NAMALWA (cell line): ENCODE data around the gene KCNH1.

Source experiments
- DNase-seq: peaks from one replicate; pipeline ENCODE4 v3.0.0-alpha.2; 2015; ENCODE audit warnings: low spot score

The KCNH1 gene

DNA sequence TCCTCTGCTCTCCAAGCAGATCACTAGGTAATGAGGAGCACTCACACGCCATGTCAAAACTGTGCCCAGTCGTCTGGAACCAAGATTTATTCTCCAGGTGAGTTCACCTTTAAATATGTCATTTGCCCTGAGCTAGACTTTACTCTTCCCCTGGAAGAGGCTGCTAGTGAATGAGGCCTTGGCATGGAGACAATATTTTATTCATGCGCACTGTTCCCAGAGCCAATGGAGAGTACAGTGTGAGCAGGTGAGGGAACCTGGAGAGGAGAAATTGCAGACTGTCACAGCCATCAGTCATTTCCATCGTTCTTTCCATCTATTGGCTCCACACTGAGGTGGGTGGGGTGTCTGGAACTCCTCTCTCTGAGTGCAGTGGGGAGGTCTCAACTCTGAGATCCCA is 333.6 kb downstream of the KCNH1 start:
- DNase-seq: no peak

DNA sequence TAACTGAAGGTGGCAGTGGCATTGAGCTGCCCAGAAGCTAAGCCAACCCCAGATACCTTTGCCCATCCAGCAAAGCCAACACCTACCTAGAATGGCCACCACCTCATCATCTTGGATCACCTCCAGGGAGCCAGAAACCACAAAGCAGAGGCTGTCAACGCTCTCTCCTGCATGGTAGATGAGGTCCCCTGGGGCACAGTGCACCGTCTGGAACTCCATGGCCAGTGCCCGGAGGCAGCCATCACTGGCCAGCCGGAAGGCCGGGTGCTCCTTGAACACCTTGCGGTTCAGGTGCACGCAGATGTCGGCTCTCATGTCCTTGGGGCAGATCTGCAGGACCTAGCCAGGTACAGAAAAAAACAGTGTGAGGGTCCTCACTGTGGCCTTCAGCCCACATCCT is 336.5 kb downstream of the KCNH1 start:
- DNase-seq: no peak

DNA sequence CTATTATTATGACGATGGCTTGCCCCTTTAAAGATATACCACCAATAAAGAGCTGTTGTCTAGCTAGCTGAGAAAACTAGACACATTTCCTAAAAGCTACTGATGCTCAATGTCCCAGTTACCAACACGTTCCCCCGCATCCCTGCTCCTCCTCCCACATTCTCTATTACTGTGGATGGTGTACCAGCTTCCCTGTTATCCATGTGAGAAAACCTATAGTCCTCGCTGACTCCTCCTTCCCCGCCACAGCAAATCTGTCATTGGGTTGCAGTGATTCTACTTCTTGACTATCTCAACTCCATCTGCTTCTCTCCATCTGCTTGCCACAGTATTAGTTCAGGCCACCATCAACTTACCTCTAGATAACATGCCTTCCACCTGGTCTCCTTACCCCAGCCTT is 337.5 kb downstream of the KCNH1 start:
- no peak for DNase-seq

DNA sequence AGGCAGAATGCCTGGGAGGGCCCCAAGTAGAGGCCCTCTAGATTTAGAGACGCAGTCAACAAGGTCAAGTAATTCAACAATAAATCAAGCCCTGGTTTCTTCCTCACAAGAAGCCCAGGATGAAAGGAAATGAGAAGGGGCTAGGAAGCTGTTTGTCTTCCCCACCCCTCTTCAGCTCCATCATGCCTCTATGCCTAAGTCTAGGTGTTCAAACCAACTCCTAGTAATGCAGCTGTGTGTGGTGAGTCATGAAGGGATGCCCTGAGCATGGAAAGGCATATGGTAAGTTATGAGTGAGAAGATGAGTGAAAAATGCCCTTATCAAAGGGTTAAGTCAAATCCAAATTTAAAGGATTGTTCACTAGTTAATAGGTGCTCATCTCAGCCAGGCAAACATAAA is 339.5 kb downstream of the KCNH1 start:
- DNase-seq: no peak

DNA sequence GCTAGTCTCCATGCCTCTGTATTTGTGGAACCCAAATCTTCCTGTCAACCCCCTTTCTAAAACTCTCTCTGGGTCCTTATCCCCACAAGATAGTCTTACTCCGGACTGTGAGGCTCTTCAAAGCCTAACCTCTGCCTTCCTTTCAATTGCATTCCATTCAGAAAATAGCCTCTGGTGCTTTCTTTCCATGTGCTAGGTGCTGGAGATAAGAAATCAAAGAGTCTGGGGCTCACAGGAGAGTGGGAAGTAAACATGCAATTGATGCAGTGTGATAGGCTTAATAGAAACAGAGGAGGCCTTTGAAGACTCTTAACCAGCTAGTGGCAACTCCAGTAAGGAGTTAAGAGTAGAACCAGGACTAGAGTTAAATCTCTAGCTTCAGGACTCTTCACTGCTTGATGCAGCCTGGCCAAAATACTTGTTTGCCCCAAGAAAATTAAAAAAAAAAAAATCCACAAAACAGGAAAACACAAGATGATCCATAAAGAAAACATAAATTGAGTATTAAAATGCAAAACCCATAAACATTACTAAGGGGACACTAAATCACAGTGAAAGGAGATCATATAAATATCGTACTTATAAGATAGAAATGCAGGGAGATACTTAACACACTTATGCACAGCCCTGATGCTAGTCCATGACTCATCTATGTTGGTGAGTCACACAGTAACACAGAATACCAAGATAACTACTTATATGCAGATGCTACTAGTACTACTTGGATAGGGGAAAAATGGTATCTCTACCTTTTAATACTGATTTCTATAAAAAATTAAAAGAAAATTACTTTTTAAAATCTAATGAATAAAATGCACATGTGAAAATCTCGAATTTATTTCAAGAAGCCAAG is 341.5 kb downstream of the KCNH1 start:
- no peak for DNase-seq

DNA sequence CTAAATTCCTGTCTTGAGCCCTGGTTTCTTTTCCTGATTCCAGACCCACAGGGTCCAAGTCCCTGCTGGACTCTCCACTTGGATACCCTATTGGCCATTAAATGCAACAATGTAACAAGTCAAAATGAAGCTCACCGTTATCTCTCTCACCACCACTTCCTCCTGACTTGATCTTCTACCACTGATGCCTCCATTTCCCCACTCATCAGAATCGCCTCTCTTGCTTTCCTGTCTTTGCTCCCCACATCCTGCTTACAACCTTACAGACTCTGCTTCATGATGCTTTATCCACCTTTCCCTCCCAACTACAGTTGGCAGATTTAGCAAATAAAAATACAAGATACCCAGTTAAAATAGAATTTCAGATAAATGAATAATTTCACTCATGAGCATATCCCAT is 343.8 kb downstream of the KCNH1 start:
- no peak for DNase-seq

DNA sequence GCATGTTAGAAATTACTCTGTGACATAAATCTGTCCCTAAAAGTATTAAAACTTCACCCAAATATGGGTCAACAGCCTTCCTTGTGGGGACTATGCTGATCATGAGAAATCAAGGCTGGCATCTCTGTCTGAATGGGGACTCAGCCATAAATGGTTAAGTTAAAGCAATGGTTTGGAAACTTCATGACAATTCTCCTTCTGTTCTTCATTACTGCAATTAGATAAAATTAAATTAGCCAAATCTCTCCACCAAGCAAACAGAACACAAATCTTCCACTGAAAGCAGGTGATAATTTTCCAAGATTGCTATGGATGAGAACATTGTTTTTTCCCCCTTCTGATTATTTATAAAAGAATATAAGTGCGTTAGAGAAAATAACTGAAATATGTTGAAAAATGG is 346.1 kb downstream of the KCNH1 start:
- no peak for DNase-seq

DNA sequence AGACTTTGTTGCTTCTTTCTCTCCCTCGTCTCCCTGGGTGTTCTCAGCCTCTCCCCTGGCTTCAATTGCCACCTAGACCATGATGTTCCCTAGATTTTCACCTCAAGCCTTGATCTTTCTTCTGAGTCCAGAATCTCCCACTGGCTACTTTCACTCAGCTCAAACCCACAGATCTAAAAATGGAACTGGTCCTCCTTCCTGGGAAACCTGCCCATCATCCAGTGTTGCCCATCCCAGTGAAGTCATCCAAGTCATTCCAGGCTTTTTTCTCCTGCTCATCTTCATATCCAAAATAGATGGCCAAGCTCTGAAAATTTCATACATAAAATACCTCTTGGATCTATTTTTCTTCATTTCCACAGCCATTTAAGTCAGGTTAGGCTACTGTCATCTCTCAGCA is 347.4 kb downstream of the KCNH1 start:
- DNase-seq: no peak

DNA sequence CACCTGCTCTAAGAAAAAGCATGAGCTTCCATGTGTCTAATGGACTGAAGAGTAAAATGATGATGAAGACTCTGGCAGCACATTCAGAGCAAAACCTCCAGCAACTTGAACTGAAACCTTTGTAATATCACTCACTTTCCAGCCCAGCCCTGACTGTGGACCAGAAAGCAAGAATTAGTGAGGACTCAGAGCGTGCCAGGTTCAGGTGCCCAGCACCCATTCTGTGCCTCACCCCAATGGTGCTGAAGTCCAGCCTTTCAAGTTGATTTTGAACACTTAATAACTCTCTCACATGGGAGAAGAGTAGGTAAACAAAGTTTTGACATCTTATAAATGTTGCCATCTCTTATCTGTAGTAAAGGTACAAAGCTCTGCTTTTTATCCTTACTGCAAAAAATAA is 350.0 kb downstream of the KCNH1 start:
- DNase-seq: no peak

DNA sequence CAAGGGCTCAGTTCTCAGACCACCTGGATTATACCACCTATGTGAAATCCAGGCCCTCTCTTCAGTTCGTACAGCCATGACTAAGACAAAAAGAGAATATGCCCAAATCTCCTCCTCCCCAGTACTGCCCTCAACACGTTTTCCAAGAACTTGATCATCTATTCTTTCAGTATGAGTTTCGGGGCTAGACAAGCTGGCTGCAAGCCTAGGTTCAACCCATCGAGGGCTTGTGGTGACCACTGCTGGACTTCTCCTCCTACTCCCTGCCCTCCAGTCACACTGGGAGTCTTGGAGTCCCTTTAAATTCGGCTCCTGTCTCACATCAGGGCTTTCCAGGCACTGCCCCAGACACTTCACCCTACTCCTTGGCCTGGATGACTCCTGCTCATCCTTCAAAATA is 352.3 kb downstream of the KCNH1 start:
- no peak for DNase-seq

DNA sequence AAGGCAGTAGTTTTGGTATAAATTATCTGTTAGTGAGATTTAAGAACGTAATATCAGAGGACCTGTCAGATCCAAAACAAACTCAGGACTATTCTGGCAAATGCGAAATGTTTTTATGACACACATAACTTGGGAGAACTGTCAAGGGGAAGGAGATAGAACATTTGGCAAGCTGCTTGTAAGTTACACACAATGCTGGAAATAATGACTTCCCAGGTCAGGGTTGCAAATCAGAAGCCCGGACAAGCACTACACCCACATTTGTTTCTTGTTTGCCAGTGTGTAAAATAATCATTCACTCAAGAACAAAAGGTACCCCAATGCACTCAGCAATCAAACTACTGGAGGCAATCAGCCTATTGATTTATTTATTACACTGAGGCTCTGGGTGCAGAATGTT is 354.7 kb downstream of the KCNH1 start:
- DNase-seq: no peak

DNA sequence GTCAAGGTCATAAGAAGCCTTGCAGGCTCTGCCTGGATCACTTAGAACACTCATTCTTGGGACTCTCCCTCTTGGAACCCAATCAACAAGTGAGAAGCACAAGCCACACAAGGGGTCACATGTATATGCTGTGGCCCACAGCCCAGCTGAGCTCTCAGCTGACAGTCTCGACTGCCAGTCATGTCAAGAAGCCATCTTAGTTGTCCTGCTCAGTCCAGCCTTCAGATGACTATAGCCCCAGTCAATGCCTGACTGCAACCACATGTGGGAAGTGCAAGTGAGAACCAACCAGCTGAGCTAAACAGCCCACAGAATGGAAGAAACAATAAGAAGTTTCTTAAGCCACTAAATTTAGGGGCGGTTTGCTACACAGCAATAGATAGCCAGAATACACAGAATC is 356.0 kb downstream of the KCNH1 start:
- DNase-seq: no peak

DNA sequence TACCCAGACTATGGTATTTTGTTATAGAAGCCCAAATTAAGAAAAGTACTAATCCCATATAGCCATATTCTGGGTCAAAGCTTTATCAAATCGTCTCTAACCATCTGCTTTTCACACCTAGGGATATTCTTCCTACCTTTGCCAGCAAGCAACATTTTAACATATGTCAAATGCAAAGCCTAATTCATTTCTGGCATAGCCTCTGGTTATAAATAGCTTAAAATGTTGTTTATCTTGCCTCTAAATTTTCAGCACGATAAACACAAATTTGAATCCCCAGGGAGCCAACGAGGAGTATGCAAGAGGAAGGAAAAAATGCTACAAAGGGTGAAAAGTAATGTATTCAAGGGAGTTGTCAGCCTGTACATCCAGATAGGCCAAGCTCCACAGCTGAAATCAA is 357.2 kb downstream of the KCNH1 start:
- no peak for DNase-seq

DNA sequence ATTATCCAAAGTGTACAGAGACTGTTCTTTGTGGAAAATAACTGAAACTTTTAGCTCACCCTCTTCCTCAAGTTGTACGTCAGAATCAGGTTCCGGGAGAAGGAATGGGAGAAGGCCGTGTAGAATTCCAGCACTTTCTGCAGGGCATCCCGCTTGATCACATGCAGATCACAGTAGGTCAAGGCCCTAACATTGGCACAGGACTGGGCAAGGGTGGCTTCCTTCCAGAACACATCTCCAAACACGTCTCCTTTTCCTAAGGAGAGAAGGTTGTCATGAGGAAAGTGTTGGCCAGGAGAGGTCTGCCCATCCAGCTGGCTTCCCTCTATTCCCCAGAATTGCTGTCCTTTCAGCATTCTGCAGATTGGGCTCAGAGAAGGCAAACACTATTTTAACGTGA is 358.7 kb downstream of the KCNH1 start:
- DNase-seq: no peak

DNA sequence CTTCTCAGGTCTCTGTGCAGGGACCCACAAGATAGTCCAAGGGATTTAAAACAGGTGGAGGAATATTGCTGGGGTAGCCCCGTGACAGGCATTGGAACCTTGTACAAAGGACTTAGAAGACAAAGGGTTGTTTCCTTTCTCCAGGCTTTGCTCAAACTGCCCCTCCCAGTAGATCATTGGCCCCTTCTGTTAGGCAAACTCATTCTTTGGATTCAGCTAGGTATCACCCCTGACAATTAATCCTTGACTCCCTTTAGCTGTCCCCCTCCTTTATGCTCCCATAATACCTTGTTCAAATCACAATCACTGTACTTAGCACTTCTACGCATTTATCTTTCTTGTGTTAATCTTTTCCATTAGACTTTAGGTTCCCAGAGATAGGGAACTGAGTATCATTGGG is 360.5 kb downstream of the KCNH1 start:
- DNase-seq: no peak

DNA sequence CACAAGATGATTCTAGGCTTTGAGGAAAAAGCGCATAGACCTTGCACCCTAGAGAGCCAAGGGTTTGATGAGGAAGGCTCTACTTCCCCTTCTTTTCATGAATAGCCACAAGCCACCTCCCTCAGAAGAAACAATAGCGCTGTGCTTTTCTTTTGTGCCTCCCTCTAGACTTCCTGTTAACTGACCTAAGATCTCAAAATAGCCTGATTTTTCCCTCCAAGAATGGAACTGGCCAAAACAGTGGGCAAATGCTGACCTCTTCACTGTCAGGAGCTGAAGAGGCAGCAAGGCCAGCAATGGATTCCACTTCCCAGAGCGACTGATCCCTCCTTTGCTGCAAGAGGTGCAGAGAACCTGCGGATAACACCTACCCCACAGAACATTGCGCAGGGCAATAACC is 362.8 kb downstream of the KCNH1 start:
- DNase-seq: no peak

DNA sequence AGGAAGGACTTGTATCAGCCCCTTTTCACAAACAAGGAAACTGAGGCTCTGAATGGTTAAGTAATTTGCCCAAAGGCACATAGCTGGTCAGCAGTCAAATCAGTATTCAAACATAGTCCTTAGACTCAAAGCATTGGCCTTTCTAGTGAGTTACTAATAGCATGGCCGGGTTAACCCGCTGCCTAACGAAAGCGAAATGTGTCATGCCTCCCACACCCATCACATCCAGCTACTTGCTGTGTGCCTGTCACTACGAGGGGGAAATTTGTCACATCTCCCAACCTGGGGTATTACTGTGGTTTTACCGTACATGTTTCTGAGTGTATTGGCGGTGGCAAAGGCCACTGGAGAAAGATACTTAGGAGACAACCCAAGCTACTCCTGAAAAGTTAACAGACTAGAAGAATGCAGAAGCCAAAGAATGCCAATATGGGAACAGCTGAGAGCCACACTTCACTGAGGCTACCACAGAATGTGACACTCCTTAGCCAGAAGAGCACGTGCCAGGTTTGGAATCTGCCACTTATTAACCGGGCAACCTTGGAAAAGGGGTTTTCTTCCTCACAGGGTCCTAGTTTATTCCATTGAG is 363.5 kb downstream of the KCNH1 start:
- DNase-seq: no peak

DNA sequence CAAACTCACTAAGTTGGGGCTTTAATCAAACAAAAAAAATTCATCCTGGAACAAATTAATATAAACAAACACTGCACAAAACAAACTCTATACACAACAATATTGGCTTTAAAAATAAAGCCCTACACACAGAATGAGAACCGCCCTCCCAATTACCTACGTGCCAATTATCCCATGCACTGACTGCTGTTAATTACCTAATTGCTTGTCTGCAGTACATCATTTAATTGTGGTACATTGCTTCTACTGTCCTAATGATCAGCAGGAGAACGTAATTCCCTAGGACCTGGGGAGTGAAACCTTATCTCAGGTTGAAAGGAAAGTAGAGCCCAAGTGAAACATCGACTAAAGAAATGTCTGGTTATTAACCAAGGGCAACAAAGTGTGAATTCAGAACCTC is 364.5 kb downstream of the KCNH1 start:
- no peak for DNase-seq

DNA sequence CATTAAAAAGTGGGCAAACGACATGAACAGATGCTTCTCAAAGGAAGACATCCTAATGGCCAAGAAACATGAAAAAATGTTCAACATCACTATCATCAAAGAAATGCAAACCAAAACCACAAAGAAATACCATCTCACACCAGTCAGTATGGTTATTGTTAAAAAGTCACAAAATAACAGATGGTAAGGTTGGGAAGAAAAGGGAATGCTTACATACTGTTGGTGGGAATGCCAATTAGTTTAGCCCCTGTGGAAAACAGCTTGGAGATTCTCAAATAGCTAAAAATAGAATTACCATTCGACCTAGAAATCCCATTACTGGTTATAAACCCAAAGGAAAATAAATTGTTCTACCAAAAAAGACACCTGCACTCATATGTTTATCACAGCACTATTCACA is 369.4 kb downstream of the KCNH1 start:
- no peak for DNase-seq

DNA sequence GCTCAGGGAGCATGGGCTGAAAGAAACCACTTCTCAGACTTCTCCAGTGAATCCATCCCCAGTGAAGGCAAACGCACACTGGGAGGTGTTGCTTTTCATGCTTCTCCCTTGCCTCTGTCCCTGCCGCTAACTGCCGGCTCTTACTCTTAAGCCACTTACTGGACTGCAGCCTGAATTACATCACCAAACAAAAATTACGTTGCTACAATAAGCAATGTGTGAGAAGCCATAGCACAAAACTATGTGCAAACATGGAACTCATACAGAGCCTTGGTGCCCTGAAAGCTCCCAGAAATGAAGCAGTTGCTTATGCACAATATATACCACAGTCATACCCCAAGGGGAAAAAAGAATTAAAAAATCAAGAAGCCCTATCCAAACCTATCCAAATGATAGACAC is 375.2 kb downstream of the KCNH1 start:
- DNase-seq: no peak

DNA sequence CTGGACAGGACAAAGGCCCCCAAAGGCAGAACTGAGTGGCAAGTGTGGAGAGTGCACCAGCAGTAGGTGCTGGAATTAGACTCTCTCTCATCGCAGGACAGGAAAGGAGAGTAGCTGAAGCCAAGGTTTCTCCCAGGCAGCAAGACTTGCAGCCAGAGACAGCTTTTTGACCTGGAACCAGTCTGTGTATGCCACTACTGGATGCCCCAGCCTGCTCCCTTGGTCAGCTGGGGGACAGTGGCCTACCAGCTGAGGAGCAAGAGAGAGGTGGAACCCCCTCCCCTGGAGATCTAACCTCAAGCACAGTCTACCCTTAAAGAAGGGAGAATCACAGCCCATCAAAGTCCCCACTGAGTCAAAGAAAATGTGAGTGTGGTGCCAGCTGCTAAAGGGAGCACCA is 375.7 kb downstream of the KCNH1 start:
- no peak for DNase-seq

DNA sequence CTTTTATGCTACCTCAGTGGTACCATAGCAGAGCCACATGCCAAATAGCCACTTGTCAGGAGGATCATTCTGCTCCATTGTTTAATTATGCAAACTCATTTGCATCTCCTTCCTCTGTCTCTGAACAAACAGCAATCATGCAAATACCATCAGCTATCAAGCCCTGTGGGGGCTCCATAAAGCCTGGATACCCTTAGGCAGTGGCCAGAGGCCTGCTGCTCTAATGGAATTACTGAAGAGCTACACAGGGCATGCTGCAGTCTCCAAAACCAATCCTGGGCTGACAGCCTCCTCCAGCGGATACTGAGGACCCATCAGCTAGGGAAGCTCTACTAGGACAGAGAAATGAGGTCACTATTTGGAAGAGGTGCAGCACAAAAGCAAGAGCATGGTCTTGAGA is 376.3 kb downstream of the KCNH1 start:
- no peak for DNase-seq

DNA sequence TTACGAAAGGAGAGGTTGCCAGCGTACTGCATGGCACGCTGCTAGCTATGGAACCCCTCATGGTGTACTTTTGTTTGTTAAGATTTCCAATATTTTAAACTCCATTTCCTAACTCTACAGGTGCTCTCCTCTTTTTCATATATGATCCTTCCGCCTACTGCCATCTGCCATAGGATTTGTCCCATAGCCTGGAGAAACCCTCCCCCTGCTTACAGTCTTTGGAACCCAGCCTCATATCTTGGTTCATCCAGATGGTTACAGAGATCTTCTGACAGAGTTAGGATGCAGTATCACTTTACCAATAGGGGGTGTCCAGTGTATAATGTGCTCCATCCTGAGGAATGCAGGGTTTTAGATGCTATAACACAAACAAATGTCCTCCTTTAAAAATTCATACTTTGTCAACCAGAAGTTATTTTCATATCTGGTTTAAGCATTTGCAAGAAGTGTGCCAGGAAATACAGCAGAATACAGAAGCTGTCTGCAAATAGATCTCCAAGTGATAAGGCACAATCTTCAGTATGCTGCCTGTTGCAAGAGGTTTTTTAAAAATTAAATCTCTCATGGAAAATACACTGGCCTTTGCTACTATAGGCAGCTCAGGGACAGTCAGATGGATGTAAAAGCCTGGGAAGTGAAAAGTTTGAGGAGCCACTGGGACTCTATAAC is 377.8 kb downstream of the KCNH1 start:
- DNase-seq: no peak
